HepG2 (cell line): ENCODE measurements around the gene ZBTB26. TPM values are rescaled to one million over a fixed set of nuclear protein-coding genes. Genes with fewer than 3 reads are reported as not detected.

Experiments
- ATAC-seq: fragments of 200-7000 bp; cut with Tn5 transposase; 3 replicates; pipeline ENCODE4 v1.9.1; 2020; ENCODE audit warnings: mild to moderate bottlenecking, moderate library complexity
- BruUV-seq: library from RNA; stranded (reverse); fragments of 400-500 nt; replicated peaks from 2 replicates; lab custom pipeline; 2021; lab: Mats Ljungman, UMichigan
- CTCF ChIA-PET: fragments of 300-600 bp; formaldehyde crosslinking; extraction: SDS; loops from one replicate; lab custom pipeline; 2021; ENCODE audit warnings: low total read pairs, inconsistent platforms, low intra/inter-chr PET ratio; lab: Yijun Ruan, JAX
- POLR2A ChIA-PET: fragments of 350-600 bp; sonication (Branson Sonifier 250); formaldehyde crosslinking; loops from one replicate; lab custom pipeline; 2020; ENCODE audit warnings: antibody characterized with exemption, inconsistent platforms; lab: Yijun Ruan, JAX
- DNase-seq: peaks from one replicate; pipeline ENCODE4 v3.0.0-alpha.2; 2015; ENCODE audit warnings: low spot score
- FAIRE-seq: peaks from 3 replicates; lab custom pipeline; 2011; peaks lifted over from hg19 to GRCh38; lab: Jason Lieb, UNC
- H2AFZ ChIP-seq: one replicate; pipeline ENCODE4 v1.6.1; 2011; ENCODE audit warnings: low read length, inconsistent platforms
- H3K27ac ChIP-seq: fragments of 300-600 bp; 3 replicates; pipeline ENCODE4 v1.8.0; 2011; ENCODE audit warnings: mixed run types, mild to moderate bottlenecking, mixed read lengths, low read length, inconsistent platforms; ENCODE audit not compliant: insufficient read depth; ENCODE audit errors: extremely low read length
- H3K27me3 ChIP-seq, 2 experiments: fragments of 200-600 bp in 1 of 2; 2 replicates in 1 of 2; 3 replicates in 1 of 2; pipeline versions ENCODE4 v1.6.0 to v1.8.0; 2011; ENCODE audit warnings: low read length in 2 of 2, mild to moderate bottlenecking in 2 of 2, moderate library complexity in 2 of 2, inconsistent platforms in 1 of 2; ENCODE audit not compliant: insufficient read depth in 2 of 2, control insufficient read depth in 1 of 2
- H3K36me3 ChIP-seq, 2 experiments: fragments of 200-600 bp in 1 of 2; replicated peaks in 1 of 2; 2 replicates in 1 of 2; 3 replicates in 1 of 2; pipeline versions ENCODE4 v1.5.1 to v1.8.0; 2011; ENCODE audit warnings: low read length in 2 of 2, inconsistent platforms in 1 of 2; ENCODE audit not compliant: insufficient read depth in 2 of 2, control insufficient read depth in 1 of 2
- H3K4me1 ChIP-seq: 2 replicates; pipeline ENCODE4 v1.5.1; 2012; ENCODE audit warnings: low read length, inconsistent platforms; ENCODE audit not compliant: insufficient read depth
- H3K4me2 ChIP-seq: 2 replicates; pipeline ENCODE4 v1.6.0; 2011; ENCODE audit warnings: low read depth, low read length, inconsistent platforms
- H3K4me3 ChIP-seq, 3 experiments: fragments of 200-600 bp in 1 of 3; sonication (generic), shearing (Covaris generic) in 1 of 3; replicated peaks in 1 of 3; 2 replicates each; pipeline ENCODE4 v1.5.1; 2011 to 2016; ENCODE audit warnings: low read length in 3 of 3, inconsistent platforms in 2 of 3, low read depth in 2 of 3, mild to moderate bottlenecking in 2 of 3, control low read depth in 1 of 3, mixed read lengths in 1 of 3; ENCODE audit not compliant: insufficient read depth in 1 of 3
- H3K79me2 ChIP-seq: one replicate; pipeline ENCODE4 v1.6.1; 2011; ENCODE audit warnings: low read length, inconsistent platforms; ENCODE audit not compliant: insufficient read depth
- H3K9ac ChIP-seq: 2 replicates; pipeline ENCODE4 v1.6.0; 2011; ENCODE audit warnings: mild to moderate bottlenecking, low read depth, low read length, inconsistent platforms; ENCODE audit not compliant: insufficient read depth
- H3K9me3 ChIP-seq: 2 replicates; pipeline ENCODE4 v1.5.1; 2012; ENCODE audit warnings: mild to moderate bottlenecking, low read length
- H4K20me1 ChIP-seq: 2 replicates; pipeline ENCODE4 v1.6.0; 2011; ENCODE audit warnings: inconsistent platforms, mild to moderate bottlenecking, low read length, moderate library complexity; ENCODE audit not compliant: insufficient read depth
- ARID5B ChIP-seq: IDR thresholded peaks from 2 replicates; pipeline ENCODE4 v1.4.0; 2020; ENCODE audit warnings: mild to moderate bottlenecking, missing genetic modification reagents
- BORCS8-MEF2B ChIP-seq: sonication (generic); formaldehyde crosslinking; IDR thresholded peaks from 2 replicates; pipeline ENCODE4 v1.8.0; 2022; ENCODE audit warnings: mild to moderate bottlenecking, missing genetic modification reagents
- CENPT ChIP-seq: sonication (generic); formaldehyde crosslinking; IDR thresholded peaks from 2 replicates; pipeline ENCODE4 v1.8.0; 2022; ENCODE audit warnings: low read depth, mild to moderate bottlenecking, moderate library complexity, missing genetic modification reagents
- DBP ChIP-seq: sonication (generic); formaldehyde crosslinking; IDR thresholded peaks from 2 replicates; pipeline ENCODE4 v1.4.0; 2020; ENCODE audit warnings: missing genetic modification reagents; ENCODE audit errors: not compliant biosample characterization
- DNMT3B ChIP-seq: conservative IDR thresholded peaks from 2 replicates; pipeline ENCODE4 v1.6.1; 2016; ENCODE audit warnings: missing biosample characterization, control low read depth
- GABPB1 ChIP-seq: IDR thresholded peaks from 2 replicates; pipeline ENCODE4 v1.6.1; 2016; ENCODE audit warnings: mild to moderate bottlenecking, missing genetic modification reagents, moderate library complexity, missing compliant biosample characterization
- HES4 ChIP-seq: sonication (generic); formaldehyde crosslinking; IDR thresholded peaks from 2 replicates; pipeline ENCODE4 v1.9.0; 2021; ENCODE audit warnings: mild to moderate bottlenecking, missing genetic modification reagents, borderline replicate concordance
- KAT8 ChIP-seq: IDR thresholded peaks from 2 replicates; pipeline ENCODE4 v1.6.1; 2016; ENCODE audit warnings: missing genetic modification reagents, missing compliant biosample characterization
- NBN ChIP-seq: fragments of 450-650 bp; conservative IDR thresholded peaks from 2 replicates; pipeline ENCODE4 v1.6.1; 2017
- TOE1 ChIP-seq: sonication (generic); formaldehyde crosslinking; IDR thresholded peaks from 2 replicates; pipeline ENCODE4 v1.4.0; 2020; ENCODE audit warnings: mild to moderate bottlenecking, missing genetic modification reagents
- ZNF280B ChIP-seq: sonication (generic); formaldehyde crosslinking; IDR thresholded peaks from 2 replicates; pipeline ENCODE4 v1.5.0; 2020; ENCODE audit warnings: missing genetic modification reagents, mild to moderate bottlenecking, borderline replicate concordance
- ZNF431 ChIP-seq: sonication (generic); formaldehyde crosslinking; IDR thresholded peaks from 2 replicates; pipeline ENCODE4 v1.9.0; 2022; ENCODE audit warnings: missing genetic modification reagents, low read depth, mild to moderate bottlenecking, borderline replicate concordance
- ZNF563 ChIP-seq: sonication (generic); formaldehyde crosslinking; IDR thresholded peaks from 2 replicates; pipeline ENCODE4 v1.8.0; 2022; ENCODE audit warnings: mild to moderate bottlenecking, moderate library complexity, missing genetic modification reagents
- ZNF580 ChIP-seq: IDR thresholded peaks from 2 replicates; pipeline ENCODE4 v1.6.1; 2016; ENCODE audit warnings: low read depth, borderline replicate concordance
- ZNF615 ChIP-seq: sonication (generic); formaldehyde crosslinking; IDR thresholded peaks from 2 replicates; pipeline ENCODE4 v1.5.0; 2020; ENCODE audit warnings: mild to moderate bottlenecking, missing genetic modification reagents, borderline replicate concordance
- ZNF816 ChIP-seq: sonication (generic); formaldehyde crosslinking; IDR thresholded peaks from 2 replicates; pipeline ENCODE4 v1.8.0; 2022; ENCODE audit warnings: missing genetic modification reagents, mild to moderate bottlenecking, borderline replicate concordance
- WGBS: methylation state at CpG from one replicate; pipeline ENCODE4 v1.1.6; 2017; ENCODE audit warnings: low lambda C conversion rate; 5-methylcytosine and 5-hydroxymethylcytosine counted together
- in situ Hi-C: cut with HindIII; loops from 2 replicates; pipeline ENCODE4 v1.10.0; 2017; ENCODE audit warnings: low pct_unique_long_range_greater_than_20kb; ENCODE audit not compliant: extremely low pct_ligation_motif_present
- intact Hi-C: fragments of 100-400 bp; cut with micrococcal nuclease; formaldehyde crosslinking; loops from one replicate; pipeline ENCODE4 v1.10.0; 2022; ENCODE audit not compliant: unreplicated experiment
- polyA plus RNA-seq, 8 experiments: library from polyadenylated mRNA; depleted of rRNA in 3 of 8; stranded (reverse) in 7 of 8; unstranded in 1 of 8; fragments of >200 nt; fragmentation: Illumina TruSeq in 4 of 8; extraction: Trizol in 4 of 8; gene quantifications; 2 replicates each; pipeline versions ENCODE4 v1.2.1 to v1.2.3, GENCODE V29; 2011 to 2016; ENCODE audit warnings: low read depth in 4 of 8, missing spikeins in 1 of 8, mixed read lengths in 1 of 8; ENCODE audit not compliant: insufficient read depth in 1 of 8
- total RNA-seq, 5 experiments: library from RNA; depleted of rRNA; stranded (reverse); fragments of >200 nt; fragmentation: Illumina TruSeq; extraction: Trizol; gene quantifications; 2 replicates each; pipeline ENCODE4 v1.2.3, GENCODE V29; 2016; ENCODE audit warnings: low read depth in 1 of 5

The ZBTB26 gene
- total and polyA plus RNA-seq, 2 of the 13 experiments (the other 11 are each of a cell fraction or from before 2014, with no cell fraction given), result 4.5 to 8.6 TPM

- peak within 1 kb of the TSS; percentile 77 for H3K4me2 ChIP-seq
- peak within 1 kb of the TSS; percentile 67 for H2AFZ ChIP-seq
- 0 out of 5 replicates have a peak, but pooled peaks cover 0 to 3% of the 10 kb centered on the region in 2 experiments for H3K36me3 ChIP-seq
- DNase-seq, result peak; percentile 99
- peaks cover 10% of the 10 kb centered on the region; the same call in 1 of the 2 replicates for H4K20me1 ChIP-seq
- intact Hi-C loops (loop anchor here (1.0 to 5.0 kb wide), 2 partner anchors 31 to 87 kb away; no protein-coding TSS in a partner anchor), in situ Hi-C loops (no loop called here)
- H3K79me2 ChIP-seq, result peaks cover 49% of the 10 kb centered on the region
- no peaks in the 10 kb centered on the region for H3K9me3 ChIP-seq
- no peaks in the 10 kb centered on the region; a peak in 1 of 5 replicates for H3K27me3 ChIP-seq
- ChIA-PET POLR2A (interaction anchor here (0.9 to 3.0 kb wide), 9 partner anchors 8 to 103 kb away, joined by 3 to 26 read pairs (median 4); partner anchors contain the start of genes PDCL, RABGAP1, ZBTB26 and ZBTB6), CTCF (no interaction called here)
- FAIRE-seq, result peak; percentile 93
- TSS peak; percentile 91 for BruUV-seq
- WGBS, result under 1% methylated on average over 47 of the region's 77 CpGs
- H3K9ac ChIP-seq, result peak within 1 kb of the TSS; percentile 95
- H3K27ac ChIP-seq, result peak within 1 kb of the TSS; percentile 90
- ATAC-seq, result peak; percentile 94
- peaks cover 19% of the 10 kb centered on the region for H3K4me1 ChIP-seq
- peak within 1 kb of the TSS; percentile 63 to 98 (median 95) for H3K4me3 ChIP-seq
- peak; percentile 62; the same call in 1 of the 2 replicates for TF ChIP-seq ZNF816 (CRISPR knock-in tag)
- no peak for TF ChIP-seq ZNF280B
- TF ChIP-seq DBP (CRISPR knock-in tag), result no peak
- TF ChIP-seq GABPB1 (CRISPR knock-in tag), result peak; percentile 78
- TF ChIP-seq DNMT3B (CRISPR knock-in tag), result no peak
- no peak for TF ChIP-seq ZNF615
- no peak for TF ChIP-seq NBN
- TF ChIP-seq ZNF563 (CRISPR knock-in tag), result no peak; the same call in 1 of the 2 replicates
- no peak for TF ChIP-seq HES4 (CRISPR knock-in tag)
- peak; percentile 53 for TF ChIP-seq ARID5B
- TF ChIP-seq ZNF431 (CRISPR knock-in tag), result no peak
- TF ChIP-seq BORCS8-MEF2B (CRISPR knock-in tag), result no peak
- peak; percentile 74; the same call in 1 of the 2 replicates for TF ChIP-seq ZNF580 (CRISPR knock-in tag)
- peak; percentile 92 for TF ChIP-seq KAT8 (CRISPR knock-in tag)
- TF ChIP-seq CENPT (CRISPR knock-in tag), result no peak
- no peak for TF ChIP-seq TOE1 (CRISPR knock-in tag)
Observed at GRCh38 chr9:122904823-122905710, 26.2 kb downstream of the ZBTB26 start, which contains the start of gene RC3H2. TSS of gene RC3H2 (minus strand) at chr9:122905359. CDS start at chr9:122897509, 7,850 bp downstream.
